ENCODE results near the gene WDR41.

WDR41 gene

DNA sequence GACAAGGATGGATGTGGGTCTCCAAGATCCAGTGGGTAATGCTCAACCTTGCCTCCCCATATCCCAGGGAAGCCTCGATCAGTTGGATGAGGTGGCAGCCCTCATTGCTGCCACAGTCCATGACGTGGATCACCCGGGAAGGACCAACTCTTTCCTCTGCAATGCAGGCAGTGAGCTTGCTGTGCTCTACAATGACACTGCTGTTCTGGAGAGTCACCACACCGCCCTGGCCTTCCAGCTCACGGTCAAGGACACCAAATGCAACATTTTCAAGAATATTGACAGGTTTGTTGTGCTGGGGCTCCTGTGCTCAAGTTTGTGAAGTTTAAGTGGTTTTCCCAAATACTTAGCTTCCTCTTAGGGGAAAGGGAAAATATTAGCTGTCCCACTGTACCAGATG, 74.0 kb downstream of the WDR41 start:
- no peak for DNase-seq (ENCODE audit: low read depth in 1 of 2, low spot score in 1 of 2)
- no peak for TF ChIP-seq JUND (IDR thresholded peaks at IDR 0.05; ENCODE audit: low read depth)
- in situ Hi-C loops (cut with HindIII; ENCODE audit: low pct_unique_long_range_greater_than_20kb, low sequenced_read_pairs), result no loop called here

DNA sequence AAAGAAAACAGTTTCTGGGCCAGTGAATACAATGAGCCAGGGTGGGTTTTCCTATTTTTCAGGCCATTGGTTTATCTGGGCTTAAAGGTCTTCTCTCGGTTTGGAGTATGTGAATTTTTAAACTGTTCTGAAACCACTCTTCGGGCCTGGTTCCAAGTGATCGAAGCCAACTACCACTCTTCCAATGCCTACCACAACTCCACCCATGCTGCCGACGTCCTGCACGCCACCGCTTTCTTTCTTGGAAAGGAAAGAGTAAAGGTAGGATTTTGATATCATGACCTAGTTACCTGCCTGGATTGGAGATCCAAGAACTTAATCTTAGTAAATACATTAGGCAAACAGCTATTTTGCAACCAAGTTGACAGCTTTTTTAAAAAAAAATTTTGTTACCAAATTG, 79.1 kb downstream of the WDR41 start:
- in situ Hi-C loops (cut with HindIII; ENCODE audit: low pct_unique_long_range_greater_than_20kb, low sequenced_read_pairs), result no loop called here
- TF ChIP-seq JUND (IDR thresholded peaks at IDR 0.05; ENCODE audit: low read depth), result no peak
- DNase-seq (ENCODE audit: low read depth in 1 of 2, low spot score in 1 of 2), result no peak

DNA sequence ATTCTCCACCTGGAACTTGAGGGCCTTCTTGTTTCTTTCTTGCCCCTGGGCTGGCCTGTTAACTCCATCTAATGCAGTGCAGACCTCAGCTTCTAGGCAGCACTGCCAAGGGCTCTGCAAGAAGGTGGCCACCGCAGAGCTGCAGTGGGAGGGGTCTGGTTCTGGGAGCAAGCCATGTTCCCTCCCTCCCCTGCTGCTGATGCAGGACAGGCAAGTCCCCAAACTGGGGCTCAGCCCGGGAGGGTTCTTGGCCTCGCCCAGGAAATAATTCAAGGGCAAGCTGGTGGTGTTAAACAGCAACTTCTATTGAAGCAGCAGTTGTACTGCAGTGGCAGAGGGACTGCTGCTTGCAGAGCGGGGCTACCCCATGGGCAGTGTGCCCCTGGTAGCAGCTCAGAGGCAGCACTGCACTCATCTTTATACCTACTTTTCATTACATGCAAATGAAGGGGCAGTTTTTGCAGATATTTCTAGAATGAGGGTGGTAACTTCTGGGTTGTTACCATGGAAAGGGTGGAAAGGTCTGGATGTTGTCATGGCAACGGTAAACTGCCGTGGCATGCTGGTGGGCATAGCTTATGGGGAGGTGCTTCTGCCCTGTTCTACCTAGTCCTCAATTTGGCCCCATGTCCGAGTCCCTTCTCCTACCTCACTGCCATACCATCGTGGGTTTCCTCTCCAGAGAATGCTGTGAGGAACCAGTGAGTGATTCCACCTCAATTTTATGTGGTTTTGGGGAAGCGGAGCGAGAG, 82.1 kb downstream of the WDR41 start:
- no peak for TF ChIP-seq JUND (IDR thresholded peaks at IDR 0.05; ENCODE audit: low read depth)
- DNase-seq (ENCODE audit: low read depth in 1 of 2, low spot score in 1 of 2), result no peak
- in situ Hi-C loops (cut with HindIII; ENCODE audit: low pct_unique_long_range_greater_than_20kb, low sequenced_read_pairs), result no loop called here

DNA sequence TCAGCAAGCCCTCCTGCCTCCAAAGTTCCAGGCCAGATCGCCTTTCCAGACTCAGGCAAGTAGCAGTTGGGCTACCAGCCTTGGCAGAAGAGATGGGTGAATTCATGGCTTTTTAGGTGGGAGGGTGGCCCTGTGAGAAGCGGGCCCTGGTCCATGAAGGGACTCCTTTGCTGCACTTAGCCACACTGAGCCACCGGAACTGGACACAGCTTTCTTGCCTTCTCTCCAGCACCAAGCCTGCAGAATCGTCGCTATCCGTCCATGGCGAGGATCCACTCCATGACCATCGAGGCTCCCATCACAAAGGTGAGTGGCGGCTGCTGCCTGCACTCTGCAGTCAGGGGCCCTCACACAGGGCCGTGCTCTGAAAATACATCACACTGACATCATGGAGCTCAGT, 85.0 kb downstream of the WDR41 start:
- DNase-seq (ENCODE audit: low read depth in 1 of 2, low spot score in 1 of 2), result no peak
- TF ChIP-seq JUND (IDR thresholded peaks at IDR 0.05; ENCODE audit: low read depth), result no peak
- in situ Hi-C loops (cut with HindIII; ENCODE audit: low pct_unique_long_range_greater_than_20kb, low sequenced_read_pairs), result no loop called here

GRCh38 chr5:77402796-77403195, 89.3 kb downstream of the WDR41 start:
- in situ Hi-C loops (cut with HindIII; ENCODE audit: low pct_unique_long_range_greater_than_20kb, low sequenced_read_pairs), result no loop called here

GRCh38 chr5:77400645-77401044, 91.5 kb downstream of the WDR41 start:
- in situ Hi-C loops (cut with HindIII; ENCODE audit: low pct_unique_long_range_greater_than_20kb, low sequenced_read_pairs), result no loop called here
- DNase-seq (ENCODE audit: low read depth in 1 of 2, low spot score in 1 of 2), result no peak
- no peak for TF ChIP-seq JUND (IDR thresholded peaks at IDR 0.05; ENCODE audit: low read depth)

More at GRCh38 chr5:77402796-77403195, 89.3 kb downstream of the WDR41 start:
- no peak for TF ChIP-seq JUND (IDR thresholded peaks at IDR 0.05; ENCODE audit: low read depth)
- DNase-seq (ENCODE audit: low read depth in 1 of 2, low spot score in 1 of 2), result no peak

DNA sequence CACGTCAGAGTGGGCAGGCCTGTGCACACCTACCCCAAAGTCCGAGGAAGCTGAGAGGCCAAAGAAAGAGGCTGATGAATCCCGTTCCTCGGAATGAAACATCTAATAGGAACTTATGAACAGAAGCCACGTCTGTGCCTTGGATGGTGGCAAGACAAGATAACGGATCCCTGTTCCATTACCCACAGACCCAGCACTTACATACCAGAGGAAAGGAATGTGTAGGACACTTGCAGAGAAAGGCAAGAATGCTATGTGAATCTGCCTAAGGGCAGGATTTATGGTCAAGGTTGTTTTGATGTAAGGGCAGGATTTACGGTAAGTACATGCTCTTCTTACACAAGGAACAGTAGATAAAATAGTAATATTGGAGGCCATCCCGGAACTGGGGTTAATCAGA, 93.2 kb downstream of the WDR41 start:
- peak in 1 of 2 experiments; percentile 57 for DNase-seq (ENCODE audit: low read depth in 1 of 2, low spot score in 1 of 2)
- in situ Hi-C loops (cut with HindIII; ENCODE audit: low pct_unique_long_range_greater_than_20kb, low sequenced_read_pairs), result no loop called here
- no peak for TF ChIP-seq JUND (IDR thresholded peaks at IDR 0.05; ENCODE audit: low read depth)

GRCh38 chr5:77398458-77398857, 93.7 kb downstream of the WDR41 start:
- no peak for TF ChIP-seq JUND (IDR thresholded peaks at IDR 0.05; ENCODE audit: low read depth)
- in situ Hi-C loops (cut with HindIII; ENCODE audit: low pct_unique_long_range_greater_than_20kb, low sequenced_read_pairs), result no loop called here
- no peak for DNase-seq (ENCODE audit: low read depth in 1 of 2, low spot score in 1 of 2)

DNA sequence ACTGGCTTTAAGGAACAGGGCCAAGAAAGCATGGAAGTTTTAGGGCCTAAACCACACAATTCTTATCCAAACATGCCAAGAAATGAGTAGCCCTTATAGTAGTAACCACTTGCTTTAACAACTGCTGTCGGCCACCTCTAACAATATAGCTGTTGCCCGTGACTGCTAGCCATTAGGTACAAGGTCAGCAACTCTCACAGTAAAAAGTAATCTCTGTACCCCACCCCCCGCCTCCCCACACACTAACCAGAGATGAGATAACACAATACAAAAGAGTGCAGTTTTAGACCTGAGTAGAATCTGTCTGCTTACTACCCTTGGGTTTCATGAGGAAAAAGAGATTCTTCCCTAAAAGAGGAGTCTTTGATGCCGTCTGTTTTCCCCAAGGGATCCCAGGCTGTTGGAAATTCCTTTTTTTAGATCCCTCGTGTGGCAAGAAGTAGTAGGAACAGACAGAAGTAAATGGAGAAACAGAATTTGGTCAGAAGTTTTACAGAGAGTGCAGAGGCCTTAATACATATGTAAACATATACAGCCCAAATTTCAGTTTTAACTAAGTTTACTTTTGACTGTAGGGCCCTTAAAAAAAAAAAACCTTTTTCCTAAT, 94.3 kb downstream of the WDR41 start:
- no peak for TF ChIP-seq JUND (IDR thresholded peaks at IDR 0.05; ENCODE audit: low read depth)
- in situ Hi-C loops (cut with HindIII; ENCODE audit: low pct_unique_long_range_greater_than_20kb, low sequenced_read_pairs), result no loop called here
- no peak for DNase-seq (ENCODE audit: low read depth in 1 of 2, low spot score in 1 of 2)

DNA sequence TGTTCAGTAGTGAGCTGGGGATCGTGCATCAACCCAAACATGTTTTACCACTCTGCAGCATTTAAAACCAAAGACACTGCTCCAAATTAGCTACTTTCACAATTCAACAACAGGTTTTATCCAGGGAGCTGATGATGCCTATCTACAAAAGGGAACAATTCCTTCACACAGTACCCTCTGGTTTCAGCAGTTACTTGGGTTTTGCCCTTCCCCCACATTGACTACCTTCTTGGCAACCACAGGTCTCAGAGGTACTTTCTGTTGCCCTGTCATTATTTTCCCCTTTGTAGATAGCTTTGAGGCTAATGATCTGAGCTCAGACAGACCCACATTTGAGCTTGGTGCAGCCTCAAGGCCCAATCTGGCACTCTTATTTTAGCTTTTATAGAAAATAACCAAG, 96.1 kb downstream of the WDR41 start:
- no peak for DNase-seq (ENCODE audit: low read depth in 1 of 2, low spot score in 1 of 2)
- TF ChIP-seq JUND (IDR thresholded peaks at IDR 0.05; ENCODE audit: low read depth), result no peak
- in situ Hi-C loops (cut with HindIII; ENCODE audit: low pct_unique_long_range_greater_than_20kb, low sequenced_read_pairs), result no loop called here

DNA sequence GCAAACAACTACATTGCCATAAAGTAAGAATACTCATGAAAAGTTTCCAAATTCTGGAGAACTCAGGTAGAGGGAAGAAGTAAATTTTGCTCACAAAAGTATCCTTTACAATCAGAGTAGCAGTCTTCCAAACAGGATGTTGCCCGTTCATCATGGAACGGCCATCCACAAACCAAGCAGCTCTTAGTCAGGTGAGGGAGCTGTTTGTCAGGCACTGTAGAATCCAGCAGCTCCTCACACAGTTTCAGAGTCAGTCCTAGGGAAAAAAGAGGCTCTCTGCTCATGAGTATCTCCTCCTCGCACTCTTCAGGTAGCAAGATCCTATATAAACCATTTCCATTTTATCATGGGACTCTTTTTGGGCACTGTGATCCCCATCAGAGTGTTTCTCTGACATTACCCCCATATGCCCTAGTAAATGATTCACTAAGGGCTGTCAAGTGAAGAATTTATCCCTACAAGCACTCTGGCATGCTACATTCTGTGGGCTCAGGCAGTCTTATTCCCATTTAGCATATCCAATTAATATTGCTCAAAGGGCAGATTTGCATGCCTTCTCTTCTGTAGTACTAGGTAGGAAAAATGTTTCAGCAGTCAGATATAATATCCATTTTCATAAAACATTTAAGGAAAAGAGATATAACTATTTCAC, 97.9 kb downstream of the WDR41 start:
- in situ Hi-C loops (cut with HindIII; ENCODE audit: low pct_unique_long_range_greater_than_20kb, low sequenced_read_pairs), result no loop called here
- TF ChIP-seq JUND (IDR thresholded peaks at IDR 0.05; ENCODE audit: low read depth), result no peak
- DNase-seq (ENCODE audit: low read depth in 1 of 2, low spot score in 1 of 2), result peak in 1 of 2 experiments; percentile 5

DNA sequence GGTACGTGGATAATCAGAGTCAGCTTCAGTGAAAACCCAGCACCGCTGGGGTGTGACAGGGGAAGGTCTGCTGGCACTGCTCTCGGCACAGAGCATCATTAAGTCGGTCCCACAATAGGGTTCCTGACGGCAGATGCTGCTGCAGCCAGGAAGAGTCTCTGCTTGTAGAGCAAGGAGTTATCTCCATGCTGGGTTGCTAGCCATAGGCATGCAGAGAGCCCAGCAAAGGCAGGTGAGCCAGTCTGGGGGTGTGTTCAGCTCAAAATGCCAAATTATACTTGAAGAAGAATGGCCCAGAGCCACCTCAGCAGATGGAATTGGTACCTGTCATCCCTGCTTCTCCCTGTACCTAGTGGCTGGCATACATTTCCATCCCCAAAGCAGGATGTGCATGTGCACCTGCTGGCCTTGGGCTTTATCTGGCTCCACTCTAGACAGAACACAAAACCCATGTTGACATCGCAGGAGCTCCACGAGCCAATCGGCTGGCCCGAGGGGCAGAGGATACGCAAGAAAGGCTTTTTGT, 100.8 kb downstream of the WDR41 start:
- no peak for TF ChIP-seq JUND (IDR thresholded peaks at IDR 0.05; ENCODE audit: low read depth)
- no peak for DNase-seq (ENCODE audit: low read depth in 1 of 2, low spot score in 1 of 2)
- in situ Hi-C loops (cut with HindIII; ENCODE audit: low pct_unique_long_range_greater_than_20kb, low sequenced_read_pairs), result no loop called here

DNA sequence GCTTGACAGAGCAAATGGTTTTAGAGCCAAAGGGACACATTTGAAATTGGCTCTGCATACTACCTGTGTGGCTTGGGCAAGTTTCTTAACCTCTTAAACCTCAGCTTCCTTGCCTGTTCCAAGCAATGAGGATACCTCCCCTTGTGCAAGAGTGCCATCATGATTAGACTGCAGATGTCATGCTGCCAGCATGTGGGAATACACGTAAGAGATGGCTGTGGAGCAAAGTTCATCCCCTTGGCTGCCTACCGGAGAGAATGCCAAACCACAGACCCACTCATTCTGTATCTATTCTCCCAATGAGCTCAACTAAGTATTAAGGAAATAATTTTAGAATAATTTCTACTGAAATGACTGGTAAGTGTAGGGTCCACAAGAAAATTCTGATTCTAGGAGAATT, 101.3 kb downstream of the WDR41 start:
- no peak for DNase-seq (ENCODE audit: low read depth in 1 of 2, low spot score in 1 of 2)
- in situ Hi-C loops (cut with HindIII; ENCODE audit: low pct_unique_long_range_greater_than_20kb, low sequenced_read_pairs), result no loop called here
- TF ChIP-seq JUND (IDR thresholded peaks at IDR 0.05; ENCODE audit: low read depth), result no peak
